Amniotic epithelial cell (primary cell): ENCODE data around the gene ACTC1.

ENCODE experiments used
- DNase-seq: peaks from one replicate; pipeline ENCODE4 v3.0.0-alpha.2; 2010; ENCODE audit warnings: low read depth

The ACTC1 gene

GRCh38 chr15:34757262-34757661 is 38.1 kb downstream of the ACTC1 start:
- DNase-seq = no peak

GRCh38 chr15:34755419-34755773 is 40.0 kb downstream of the ACTC1 start:
- DNase-seq = no peak

DNA sequence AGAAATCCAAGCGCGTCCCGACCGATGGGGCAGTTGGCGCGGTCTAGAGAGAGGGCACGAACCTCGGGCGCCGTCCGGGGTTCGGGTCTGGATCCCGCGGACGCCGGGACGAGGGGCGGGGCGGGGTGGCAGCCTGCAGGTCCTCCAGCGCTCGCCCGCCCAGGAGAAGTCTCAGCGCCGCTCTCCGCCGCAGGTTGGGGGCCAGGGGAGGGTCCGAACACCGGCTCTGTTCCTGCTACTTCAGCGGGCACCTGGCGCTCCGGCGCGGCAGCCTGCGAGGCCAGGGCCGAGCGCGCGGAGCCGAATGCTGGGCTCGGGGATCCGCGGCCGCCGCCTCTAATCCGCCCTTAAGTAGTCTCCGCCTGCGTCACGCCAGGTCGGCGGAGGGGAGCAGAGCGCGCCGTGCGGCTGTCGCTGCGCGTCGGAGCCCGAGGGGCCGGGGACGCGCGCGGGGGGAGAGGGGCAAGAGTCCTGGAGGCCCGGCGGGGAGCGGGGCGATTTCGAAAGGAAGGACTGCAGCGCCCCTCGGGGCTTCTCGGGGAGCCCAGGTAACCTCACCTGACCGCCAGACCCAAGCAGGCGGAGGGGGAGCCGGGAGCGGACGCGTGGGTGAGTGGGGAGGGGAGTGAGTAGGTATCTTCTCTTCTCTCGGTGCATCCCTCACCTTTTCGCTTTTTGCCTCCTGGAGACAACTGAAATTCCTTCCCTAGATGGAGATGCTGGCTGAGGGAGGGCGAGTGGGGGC is 40.5 kb downstream of the ACTC1 start, which contains the start of gene GJD2:
Gene GJD2 (minus strand): TSS at position 325 of the 745 bp plus-strand sequence. CDS start 510 bp downstream, outside the sequence.
- no peak for DNase-seq

DNA sequence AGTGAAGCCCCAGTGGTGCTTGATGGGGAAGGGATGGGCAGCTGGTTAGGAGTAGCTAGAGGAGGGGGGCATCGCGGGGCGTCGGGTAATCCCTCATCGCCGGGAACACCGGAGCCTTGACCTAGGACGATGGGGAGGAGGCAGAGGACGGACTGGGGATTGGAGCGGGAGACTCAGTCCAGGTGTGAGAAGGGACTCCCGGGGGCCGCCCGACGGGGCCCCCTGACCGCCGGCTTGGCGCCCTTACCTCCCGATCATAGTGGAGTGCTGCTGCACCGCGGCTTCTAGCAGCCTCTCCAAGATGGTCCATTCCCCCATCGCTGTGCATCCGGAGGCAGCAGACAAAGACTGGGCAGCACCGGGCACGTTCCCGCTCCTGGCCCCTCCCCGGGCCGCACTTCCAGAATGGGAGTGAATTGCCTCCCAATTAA is 41.2 kb downstream of the ACTC1 start:
- no peak for DNase-seq

DNA sequence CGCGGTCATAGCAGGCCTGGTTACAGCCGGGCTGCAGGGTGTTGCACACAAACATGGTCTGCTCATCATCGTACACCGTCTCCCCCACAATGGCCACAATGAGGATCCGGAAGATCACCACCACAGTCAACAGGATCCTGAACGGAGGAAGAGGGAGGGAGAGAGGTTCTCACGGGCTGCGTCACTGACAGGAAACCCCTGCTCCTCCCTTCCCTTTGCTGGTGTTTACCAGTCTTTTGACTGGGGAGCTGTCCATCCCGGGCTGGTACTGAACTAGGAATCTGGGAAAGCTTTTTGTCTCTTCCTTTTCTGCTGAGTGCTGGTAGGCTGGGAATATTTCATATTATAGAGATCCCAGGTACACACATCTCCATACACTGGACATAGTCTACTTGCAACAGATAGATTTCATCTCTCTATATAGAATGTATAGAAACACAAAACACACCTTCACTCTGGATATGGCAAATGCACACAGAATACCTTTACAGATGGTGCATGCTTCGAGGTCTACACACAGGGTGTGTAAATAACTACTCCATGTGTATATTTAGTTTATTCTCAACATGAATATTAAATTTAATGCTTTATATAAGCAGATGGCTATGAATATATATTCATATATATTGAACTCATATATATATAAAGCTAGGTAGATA is 42.0 kb downstream of the ACTC1 start:
- peak; percentile 70 for DNase-seq

DNA sequence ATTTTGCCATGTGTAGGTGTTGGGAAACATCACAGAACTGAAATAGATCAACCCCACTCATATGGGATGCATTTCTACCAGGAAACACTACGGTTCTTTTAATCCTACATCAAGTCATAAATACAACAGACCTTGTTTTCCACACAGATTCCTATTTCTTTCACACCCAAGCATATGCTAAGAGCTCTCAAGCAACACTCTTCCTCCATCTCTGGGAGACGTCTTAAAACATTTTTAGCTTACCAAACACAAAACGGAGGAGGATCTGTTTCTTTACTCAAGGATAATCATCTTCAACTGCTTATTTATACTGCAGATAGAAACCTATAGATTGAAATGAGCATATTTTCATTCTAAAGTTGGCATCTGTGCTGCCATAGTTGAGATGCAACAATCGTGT is 45.7 kb downstream of the ACTC1 start:
- no peak for DNase-seq
